ENCODE data around the gene SORCS1. TPM values are rescaled to one million over a fixed set of nuclear protein-coding genes. Genes with fewer than 3 reads are reported as not detected.

SORCS1 gene
- total and polyA plus RNA-seq, 12 donors: 0.18 to 11.1 (median 1.1) TPM

GRCh38 chr10:106563384-106563783 is 601.1 kb downstream of the SORCS1 start:
- Histone ChIP-seq H3K4me3 (no peak overlapping the region), H3K27ac (no peak overlapping the region), H3K36me3 (replicated peaks in 1 of 2) (no peaks in the 10 kb centered on the region), H3K4me1 (replicated peaks in 1 of 2) (no peaks in the 10 kb centered on the region), H3K27me3 (no peaks in the 10 kb centered on the region), H3K9me3 (replicated peaks in 1 of 3) (no peaks in the 10 kb centered on the region)
- intact Hi-C loops (cut with DNase I): no loop called here
- 43 to 57% (median 50%) methylated on average over 3 of the region's 3 CpGs for whole genome bisulfite sequencing, 4 donors
- no peak for TF ChIP-seq POLR2A (IDR thresholded peaks at IDR 0.05)
- no peak for TF ChIP-seq CTCF (IDR thresholded peaks at IDR 0.05)
- no peak for DNase-seq

- no peaks in the 10 kb centered on the region for H3K9me3 ChIP-seq (replicated peaks in 1 of 3)
- TF ChIP-seq CTCF (IDR thresholded peaks at IDR 0.05) (no peak), POLR2A (IDR thresholded peaks at IDR 0.05) (no peak)
- no peak for DNase-seq
- no peak overlapping the region for H3K27ac ChIP-seq
- H3K4me3 ChIP-seq: no peak overlapping the region
- no peaks in the 10 kb centered on the region for H3K27me3 ChIP-seq
- no peaks in the 10 kb centered on the region for H3K36me3 ChIP-seq (replicated peaks in 1 of 2)
- 77 to 88% (median 87%) methylated on average over 5 of the region's 5 CpGs for WGBS, 4 donors
- H3K4me1 ChIP-seq (replicated peaks in 1 of 2): no peaks in the 10 kb centered on the region
- intact Hi-C loops (cut with DNase I): no loop called here
Measured at GRCh38 chr10:106560925-106561640, 603.4 kb downstream of the SORCS1 start.

GRCh38 chr10:106559442-106559841 is 605.1 kb downstream of the SORCS1 start:
- Histone ChIP-seq H3K27me3 (no peaks in the 10 kb centered on the region), H3K36me3 (replicated peaks in 1 of 2) (no peaks in the 10 kb centered on the region), H3K9me3 (replicated peaks in 1 of 3) (no peaks in the 10 kb centered on the region), H3K4me1 (replicated peaks in 1 of 2) (no peaks in the 10 kb centered on the region), H3K4me3 (no peak overlapping the region), H3K27ac (no peak overlapping the region)
- WGBS, 4 donors: 58 to 85% (median 78%) methylated on average over 3 of the region's 3 CpGs
- intact Hi-C loops (cut with DNase I): no loop called here
- TF ChIP-seq POLR2A (IDR thresholded peaks at IDR 0.05) (no peak), CTCF (IDR thresholded peaks at IDR 0.05) (no peak)
- DNase-seq: no peak

- intact Hi-C loops (cut with DNase I): no loop called here
- H3K27ac ChIP-seq: no peak overlapping the region
- no peak for DNase-seq
- no peaks in the 10 kb centered on the region for H3K4me1 ChIP-seq (replicated peaks in 1 of 2)
- no peaks in the 10 kb centered on the region for H3K27me3 ChIP-seq
- TF ChIP-seq CTCF (IDR thresholded peaks at IDR 0.05): no peak
- TF ChIP-seq POLR2A (IDR thresholded peaks at IDR 0.05): no peak
- 58 to 68% (median 63%) methylated on average over 7 of the region's 7 CpGs for WGBS, 4 donors
- H3K4me3 ChIP-seq: no peak overlapping the region
- H3K9me3 ChIP-seq (replicated peaks in 1 of 3): no peaks in the 10 kb centered on the region
- H3K36me3 ChIP-seq (replicated peaks in 1 of 2): no peaks in the 10 kb centered on the region
Measured at GRCh38 chr10:106557951-106558733, 606.4 kb downstream of the SORCS1 start.
